Bone marrow (tissue), 2 donors: Measurements from ENCODE around the gene CCL11.
"Not testable (repeated sequence)": the region's sequence is repeated elsewhere in the genome, so short reads cannot be mapped to it uniquely, and the experiment has no call there.

ENCODE experiments used
- DNase-seq, 2 donors: peaks; one replicate each; lab custom pipeline; 2025; lab: John Stamatoyannopoulos, UW

Gene CCL11

GRCh38 chr17:34307110-34307509, 21.6 kb downstream of the CCL11 start:
- no peak for DNase-seq

- DNase-seq = no peak
These were observed 22.8 kb downstream of the CCL11 start for GRCh38 chr17:34308371-34308770.

- no peak for DNase-seq
These were observed 25.7 kb downstream of the CCL11 start for GRCh38 chr17:34311291-34311690.

DNA sequence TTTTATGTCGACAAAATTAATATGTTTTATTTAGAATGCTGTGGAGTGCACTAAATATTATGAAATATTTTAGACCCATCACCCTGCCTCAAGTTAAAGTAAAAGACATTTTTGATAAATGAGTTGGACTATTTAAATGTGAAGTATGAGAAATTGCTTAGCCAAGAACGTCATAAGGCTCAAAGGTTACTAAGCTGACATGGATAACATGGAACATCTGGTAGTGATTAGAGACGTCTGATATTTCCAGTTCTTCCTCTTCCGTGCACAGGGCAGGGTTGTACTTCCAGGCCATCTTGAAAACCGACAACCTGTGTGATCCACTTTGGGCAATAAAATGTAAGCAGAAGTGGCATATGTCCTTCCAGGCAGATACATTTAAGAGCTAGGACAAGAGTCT, 26.5 kb downstream of the CCL11 start:
- DNase-seq = no peak

DNA sequence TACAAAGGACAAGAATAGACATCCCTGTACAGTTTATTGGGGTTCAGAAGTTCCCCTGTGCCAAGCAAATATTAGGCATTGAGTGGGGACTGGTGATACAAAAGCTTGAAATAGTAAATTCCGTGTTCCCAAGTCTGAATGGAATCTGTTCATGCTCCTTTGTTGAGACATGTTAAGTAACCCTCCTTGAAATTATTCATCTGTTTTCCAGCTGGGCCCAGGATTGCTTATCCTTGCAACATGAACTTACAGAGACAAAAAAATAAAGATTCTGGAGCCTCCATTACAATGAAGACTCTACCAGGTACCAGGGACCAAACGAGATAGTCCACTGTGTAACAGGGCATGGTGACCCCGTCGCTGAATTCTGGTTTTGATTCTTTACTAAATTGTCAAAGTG, 27.6 kb downstream of the CCL11 start:
- DNase-seq = no peak

DNA sequence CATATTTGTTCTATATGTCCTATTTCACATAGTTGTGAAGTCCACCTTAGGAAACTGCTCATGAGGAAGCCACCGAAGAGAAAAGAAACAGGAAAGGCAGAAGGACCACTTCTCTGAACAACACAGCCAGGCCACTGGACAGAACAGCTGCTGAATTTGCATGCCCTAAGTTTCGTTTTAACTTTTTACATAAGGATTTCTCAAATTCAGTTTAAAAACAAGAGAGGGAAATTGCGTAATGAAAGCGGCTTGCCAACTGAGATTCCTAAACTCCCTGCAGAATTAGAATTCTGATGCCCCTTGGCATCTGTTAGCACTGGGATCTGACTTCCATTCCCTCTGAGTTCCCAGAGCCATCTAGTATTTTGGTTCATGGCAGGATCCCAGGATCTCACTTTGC, 28.7 kb downstream of the CCL11 start:
- no peak for DNase-seq

DNA sequence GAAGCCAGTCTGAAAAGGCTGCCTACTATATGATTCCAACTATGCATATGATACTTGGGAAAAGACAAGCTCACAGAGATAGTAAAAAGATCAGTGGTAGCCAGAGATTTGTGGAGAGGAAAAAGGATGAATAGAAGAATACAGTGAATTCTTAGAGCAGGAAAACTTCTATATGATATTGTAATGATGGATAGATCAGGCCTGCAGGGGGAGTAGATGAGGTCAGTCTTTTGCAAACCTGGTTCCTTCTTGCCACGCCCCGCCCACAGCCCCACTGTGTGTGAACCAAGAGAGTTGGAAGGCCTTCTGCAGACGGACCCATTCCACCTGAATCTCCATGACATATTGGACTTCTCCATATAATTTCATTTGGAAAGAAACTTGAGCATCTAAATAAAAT, 32.9 kb downstream of the CCL11 start:
- no peak for DNase-seq

DNA sequence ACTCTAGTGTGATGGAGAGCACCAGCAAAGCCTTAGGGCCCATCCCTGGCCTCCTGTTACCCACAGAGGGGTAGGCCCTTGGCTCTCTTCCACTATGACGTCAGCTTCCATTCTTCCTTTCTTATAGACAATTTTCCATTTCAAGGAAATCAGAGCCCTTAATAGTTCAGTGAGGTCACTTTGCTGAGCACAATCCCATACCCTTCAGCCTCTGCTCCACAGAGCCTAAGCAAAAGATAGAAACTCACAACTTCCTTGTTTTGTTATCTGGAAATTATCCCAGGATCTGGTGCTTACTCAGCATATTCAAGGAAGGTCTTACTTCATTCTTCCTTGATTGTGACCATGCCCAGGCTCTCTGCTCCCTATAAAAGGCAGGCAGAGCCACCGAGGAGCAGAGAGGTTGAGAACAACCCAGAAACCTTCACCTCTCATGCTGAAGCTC, 33.5 kb downstream of the CCL11 start, which contains the start of gene CCL8:
Gene CCL8, plus strand, starts transcription at position 397 of the 445 bp plus-strand sequence. CDS start 67 bp downstream, outside the sequence.
- no peak for DNase-seq

GRCh38 chr17:34321964-34322363, 36.4 kb downstream of the CCL11 start:
- no peak for DNase-seq

GRCh38 chr17:34327580-34327979, 42.0 kb downstream of the CCL11 start:
- not testable (repeated sequence) for DNase-seq

DNA sequence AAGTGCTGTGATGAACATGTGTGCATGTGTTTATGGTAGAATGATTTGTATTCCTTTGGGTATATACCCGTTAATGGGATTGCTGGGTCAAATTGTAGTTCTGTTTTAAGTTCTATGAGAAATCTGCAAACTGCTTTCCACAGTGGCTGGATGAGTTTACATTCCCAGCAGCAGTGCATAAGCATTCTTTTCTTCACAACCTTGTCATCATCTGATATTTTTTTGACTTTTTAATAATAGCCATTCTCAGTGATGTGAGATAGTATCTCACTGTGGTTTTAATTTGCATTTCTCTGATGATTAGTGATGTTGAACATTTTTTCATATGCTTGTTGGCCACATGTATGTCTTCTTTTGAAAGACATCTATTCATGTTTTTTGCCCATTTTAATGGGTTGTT, 52.2 kb downstream of the CCL11 start:
- no peak for DNase-seq
